K562 (cell line): ENCODE results near the gene ZRANB1. TPM values are rescaled to one million over a fixed set of nuclear protein-coding genes. Genes with fewer than 3 reads are reported as not detected.

Experiments used
- ATAC-seq: fragments of 200-7000 bp; cut with Tn5 transposase; 3 replicates; pipeline ENCODE4 v1.9.1; 2020; ENCODE audit warnings: moderate library complexity
- BruUV-seq: library from RNA; stranded (reverse); fragments of 400-500 nt; replicated peaks from 2 replicates; lab custom pipeline; 2021; lab: Mats Ljungman, UMichigan
- CTCF ChIA-PET: fragments of 300-600 bp; formaldehyde crosslinking; extraction: SDS; loops from one replicate; lab custom pipeline; 2021; ENCODE audit warnings: low intra/inter-chr PET ratio; lab: Yijun Ruan, JAX
- POLR2A ChIA-PET: fragments of 300-600, 350-650 bp; sonication (Branson Sonifier 250); formaldehyde crosslinking; extraction: SDS; loops from one replicate; lab custom pipeline; 2021; ENCODE audit warnings: antibody characterized with exemption, inconsistent platforms; lab: Yijun Ruan, JAX
- DNase-seq, 4 experiments: peaks; one replicate each; pipeline versions ENCODE4 v3.0.0 to v3.0.0-alpha.2; 2011 to 2018; ENCODE audit warnings: low spot score in 3 of 4, mixed read lengths in 3 of 4; ENCODE audit errors: extremely low read depth in 1 of 4
- FAIRE-seq: peaks from 2 replicates; lab custom pipeline; 2011; peaks lifted over from hg19 to GRCh38; lab: Jason Lieb, UNC
- H2AFZ ChIP-seq: 2 replicates; pipeline ENCODE4 v1.6.0; 2011; ENCODE audit warnings: low read depth, low read length, control low read depth, inconsistent platforms
- H3K27ac ChIP-seq: fragments of 200-600 bp; 3 replicates; pipeline ENCODE4 v1.8.0; 2011; ENCODE audit warnings: low read depth, mild to moderate bottlenecking, control low read depth, inconsistent platforms, low read length, moderate library complexity, mixed read lengths; ENCODE audit errors: extremely low read depth
- H3K27me3 ChIP-seq, 2 experiments: fragments of 300-600 bp in 1 of 2; 2 replicates in 1 of 2; 3 replicates in 1 of 2; pipeline versions ENCODE4 v1.6.0 to v1.8.0; 2011; ENCODE audit warnings: inconsistent platforms in 2 of 2, low read length in 2 of 2, mild to moderate bottlenecking in 1 of 2, mixed read lengths in 1 of 2, moderate library complexity in 1 of 2; ENCODE audit not compliant: control insufficient read depth in 2 of 2, insufficient read depth in 2 of 2
- H3K36me3 ChIP-seq: fragments of 300-600 bp; 3 replicates; pipeline ENCODE4 v1.8.0; 2011; ENCODE audit warnings: mild to moderate bottlenecking, low read length, inconsistent platforms; ENCODE audit not compliant: control insufficient read depth, insufficient read depth
- H3K4me1 ChIP-seq, 2 experiments: fragments of 200-600 bp in 1 of 2; replicated peaks in 1 of 2; 2 replicates in 1 of 2; 3 replicates in 1 of 2; pipeline versions ENCODE4 v1.5.1 to v1.8.0; 2011; ENCODE audit warnings: inconsistent platforms in 2 of 2, low read length in 2 of 2, mild to moderate bottlenecking in 1 of 2, mixed read lengths in 1 of 2, moderate library complexity in 1 of 2; ENCODE audit not compliant: control insufficient read depth in 2 of 2, insufficient read depth in 2 of 2
- H3K4me2 ChIP-seq: 2 replicates; pipeline ENCODE4 v1.6.1; 2011; ENCODE audit warnings: low read length, control low read depth, inconsistent platforms, mixed read lengths; ENCODE audit not compliant: insufficient read depth
- H3K4me3 ChIP-seq: fragments of 200-600 bp; sonication (generic), shearing (Covaris generic); 2 replicates; pipeline ENCODE4 v1.5.1; 2016; ENCODE audit warnings: control low read depth, inconsistent platforms
- H3K79me2 ChIP-seq: fragments of 200-600 bp; 3 replicates; pipeline ENCODE4 v1.8.0; 2011; ENCODE audit warnings: low read length, inconsistent platforms; ENCODE audit not compliant: control insufficient read depth, insufficient read depth
- H3K9ac ChIP-seq, 2 experiments: 2 replicates each; pipeline versions ENCODE4 v1.6.0 to v1.6.1; 2011; ENCODE audit warnings: low read depth in 2 of 2, low read length in 2 of 2, control low read depth in 1 of 2, inconsistent platforms in 1 of 2, mild to moderate bottlenecking in 1 of 2, mixed read lengths in 1 of 2; ENCODE audit not compliant: insufficient read depth in 1 of 2
- H3K9me1 ChIP-seq: one replicate; pipeline ENCODE4 v1.6.0; 2011; ENCODE audit warnings: inconsistent platforms, mild to moderate bottlenecking, low read length, moderate library complexity; ENCODE audit not compliant: control insufficient read depth, insufficient read depth
- H3K9me3 ChIP-seq: replicated peaks from 2 replicates; pipeline ENCODE4 v1.5.1; 2011; ENCODE audit warnings: low read depth, low read length, inconsistent platforms; ENCODE audit not compliant: control insufficient read depth, insufficient read depth
- H4K20me1 ChIP-seq: replicated peaks from 2 replicates; pipeline ENCODE4 v1.6.1; 2011; ENCODE audit warnings: low read length, inconsistent platforms, mixed read lengths; ENCODE audit not compliant: control insufficient read depth, insufficient read depth
- CEBPB ChIP-seq: fragments of 450-650 bp; IDR thresholded peaks from 2 replicates; pipeline ENCODE4 v1.6.1; 2016; ENCODE audit warnings: missing genetic modification characterization, missing compliant biosample characterization
- KAT7 ChIP-seq: sonication (generic); formaldehyde crosslinking; IDR thresholded peaks from 2 replicates; pipeline ENCODE4 v1.8.0; 2022; ENCODE audit warnings: missing genetic modification reagents, mild to moderate bottlenecking, borderline replicate concordance
- MAZ ChIP-seq, 2 experiments: fragments of 450-650 bp in 1 of 2; sonication (generic) in 1 of 2; formaldehyde crosslinking; IDR thresholded peaks in 1 of 2; conservative IDR thresholded peaks in 1 of 2; 2 replicates each; pipeline versions ENCODE4 v1.4.0 to v1.5.0; 2020; ENCODE audit warnings: mild to moderate bottlenecking in 1 of 2, missing genetic modification reagents in 1 of 2
- MTA1 ChIP-seq: fragments of 450-650 bp; IDR thresholded peaks from 2 replicates; pipeline ENCODE4 v1.6.1; 2017; ENCODE audit warnings: borderline replicate concordance
- MYBL2 ChIP-seq, 2 experiments: fragments of 450-650 bp in 1 of 2; sonication (generic) in 1 of 2; formaldehyde crosslinking in 1 of 2; IDR thresholded peaks; 2 replicates each; pipeline versions ENCODE4 v1.6.1 to v1.8.1; 2017 to 2022; ENCODE audit warnings: borderline replicate concordance in 1 of 2, inconsistent platforms in 1 of 2, low read depth in 1 of 2, mild to moderate bottlenecking in 1 of 2, missing genetic modification reagents in 1 of 2, moderate library complexity in 1 of 2
- RBBP5 ChIP-seq: fragments of 200-600 bp; sonication (generic); IDR thresholded peaks from 2 replicates; pipeline ENCODE4 v1.6.1; 2012; ENCODE audit warnings: borderline replicate concordance, mild to moderate bottlenecking, low read length, control low read depth, inconsistent platforms; ENCODE audit not compliant: insufficient read depth, poor library complexity, severe bottlenecking
- TCF15 ChIP-seq: fragments of 250-450 bp; sonication (Bioruptor Pico); IDR thresholded peaks from 2 replicates; pipeline ENCODE4 v1.8.0; 2022; ENCODE audit warnings: moderate library complexity, mild to moderate bottlenecking, inconsistent platforms
- ZNF766 ChIP-seq: fragments of 200-800 bp; sonication (Bioruptor generic); conservative IDR thresholded peaks from 2 replicates; pipeline ENCODE4 v1.6.1; 2016; ENCODE audit warnings: missing genetic modification characterization, missing compliant biosample characterization
- WGBS: fragments of 100-300 bp; shearing (Covaris generic); methylation state at CpG from one replicate; pipeline ENCODE4 v1.1.6; 2016; ENCODE audit warnings: low coverage, mixed read lengths; ENCODE audit not compliant: insufficient coverage; ENCODE audit errors: missing lambda C conversion rate; 5-methylcytosine and 5-hydroxymethylcytosine counted together
- in situ Hi-C: fragments of 300-500 bp; cut with MboI; formaldehyde crosslinking; loops from 4 replicates; pipeline ENCODE4 v1.15.0; 2018; ENCODE audit warnings: inconsistent platforms, mixed read lengths
- intact Hi-C: fragments of 100-400 bp; cut with micrococcal nuclease; formaldehyde crosslinking; loops from 2 replicates; pipeline ENCODE4 v1.14.2; 2022
- polyA plus RNA-seq, 8 experiments: library from polyadenylated mRNA; depleted of rRNA in 4 of 8; stranded (reverse) in 5 of 8; unstranded in 3 of 8; fragments of >200 nt; fragmentation: Nextera tagmentation in 2 of 8; fragmentation: Illumina TruSeq in 1 of 8; extraction: Ambion mirVana in 2 of 8; extraction: Trizol in 1 of 8; gene quantifications; 2 replicates each; pipeline versions ENCODE4 v1.2.1 to v1.2.3, GENCODE V29; 2011 to 2014; ENCODE audit warnings: inconsistent platforms in 1 of 8, missing spikeins in 1 of 8
- total RNA-seq, 7 experiments: library from RNA; depleted of rRNA in 6 of 7; stranded (reverse); fragments of >200 nt in 6 of 7; fragmentation: Illumina TruSeq in 2 of 7; extraction: Trizol in 2 of 7; gene quantifications; 2 replicates each; pipeline versions ENCODE4 v1.2.1 to v1.2.3, GENCODE V29; 2011 to 2021; ENCODE audit warnings: low replicate concordance in 1 of 7
- TF ChIP-seq, protein P1 (sequence below): fragments of 450-650 bp; formaldehyde crosslinking; IDR thresholded peaks from 2 replicates; pipeline ENCODE4 v1.4.0; 2020; ENCODE audit warnings: mild to moderate bottlenecking, moderate library complexity
- TF ChIP-seq, protein P2 (sequence below): sonication (generic); formaldehyde crosslinking; IDR thresholded peaks from 2 replicates; pipeline ENCODE4 v1.8.0; 2023; ENCODE audit warnings: missing genetic modification reagents, mild to moderate bottlenecking, borderline replicate concordance

The ZRANB1 gene
- total and polyA plus RNA-seq, 9 of the 15 experiments (the other 6 are each of a cell fraction or from before 2014, with no cell fraction given), result 0.07 to 1.1 (median 0.64) TPM

GRCh38 chr10:125011171-125011925, 69.4 kb downstream of the ZRANB1 start:
- CTCF ChIA-PET, result no interaction called here
- TF ChIP-seq TCF15, result no peak
- TF ChIP-seq, protein P1, sequence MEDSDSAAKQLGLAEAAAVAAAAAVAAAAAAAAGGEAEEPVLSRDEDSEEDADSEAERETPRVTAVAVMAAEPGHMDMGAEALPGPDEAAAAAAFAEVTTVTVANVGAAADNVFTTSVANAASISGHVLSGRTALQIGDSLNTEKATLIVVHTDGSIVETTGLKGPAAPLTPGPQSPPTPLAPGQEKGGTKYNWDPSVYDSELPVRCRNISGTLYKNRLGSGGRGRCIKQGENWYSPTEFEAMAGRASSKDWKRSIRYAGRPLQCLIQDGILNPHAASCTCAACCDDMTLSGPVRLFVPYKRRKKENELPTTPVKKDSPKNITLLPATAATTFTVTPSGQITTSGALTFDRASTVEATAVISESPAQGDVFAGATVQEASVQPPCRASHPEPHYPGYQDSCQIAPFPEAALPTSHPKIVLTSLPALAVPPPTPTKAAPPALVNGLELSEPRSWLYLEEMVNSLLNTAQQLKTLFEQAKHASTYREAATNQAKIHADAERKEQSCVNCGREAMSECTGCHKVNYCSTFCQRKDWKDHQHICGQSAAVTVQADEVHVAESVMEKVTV (CRISPR knock-in tag), result no peak
- no peak for TF ChIP-seq MAZ (CRISPR knock-in tag; conservative IDR thresholded peaks at IDR 0.05 in 1 of 2, IDR thresholded peaks at IDR 0.05 in 1 of 2)
- TF ChIP-seq MTA1, result no peak
- no peak for TF ChIP-seq MYBL2 (IDR thresholded peaks at IDR 0.05; ENCODE audit: low read depth)
- TF ChIP-seq MYBL2 (CRISPR knock-in tag; IDR thresholded peaks at IDR 0.05; ENCODE audit: borderline replicate concordance), result no peak
- TF ChIP-seq, protein P2, sequence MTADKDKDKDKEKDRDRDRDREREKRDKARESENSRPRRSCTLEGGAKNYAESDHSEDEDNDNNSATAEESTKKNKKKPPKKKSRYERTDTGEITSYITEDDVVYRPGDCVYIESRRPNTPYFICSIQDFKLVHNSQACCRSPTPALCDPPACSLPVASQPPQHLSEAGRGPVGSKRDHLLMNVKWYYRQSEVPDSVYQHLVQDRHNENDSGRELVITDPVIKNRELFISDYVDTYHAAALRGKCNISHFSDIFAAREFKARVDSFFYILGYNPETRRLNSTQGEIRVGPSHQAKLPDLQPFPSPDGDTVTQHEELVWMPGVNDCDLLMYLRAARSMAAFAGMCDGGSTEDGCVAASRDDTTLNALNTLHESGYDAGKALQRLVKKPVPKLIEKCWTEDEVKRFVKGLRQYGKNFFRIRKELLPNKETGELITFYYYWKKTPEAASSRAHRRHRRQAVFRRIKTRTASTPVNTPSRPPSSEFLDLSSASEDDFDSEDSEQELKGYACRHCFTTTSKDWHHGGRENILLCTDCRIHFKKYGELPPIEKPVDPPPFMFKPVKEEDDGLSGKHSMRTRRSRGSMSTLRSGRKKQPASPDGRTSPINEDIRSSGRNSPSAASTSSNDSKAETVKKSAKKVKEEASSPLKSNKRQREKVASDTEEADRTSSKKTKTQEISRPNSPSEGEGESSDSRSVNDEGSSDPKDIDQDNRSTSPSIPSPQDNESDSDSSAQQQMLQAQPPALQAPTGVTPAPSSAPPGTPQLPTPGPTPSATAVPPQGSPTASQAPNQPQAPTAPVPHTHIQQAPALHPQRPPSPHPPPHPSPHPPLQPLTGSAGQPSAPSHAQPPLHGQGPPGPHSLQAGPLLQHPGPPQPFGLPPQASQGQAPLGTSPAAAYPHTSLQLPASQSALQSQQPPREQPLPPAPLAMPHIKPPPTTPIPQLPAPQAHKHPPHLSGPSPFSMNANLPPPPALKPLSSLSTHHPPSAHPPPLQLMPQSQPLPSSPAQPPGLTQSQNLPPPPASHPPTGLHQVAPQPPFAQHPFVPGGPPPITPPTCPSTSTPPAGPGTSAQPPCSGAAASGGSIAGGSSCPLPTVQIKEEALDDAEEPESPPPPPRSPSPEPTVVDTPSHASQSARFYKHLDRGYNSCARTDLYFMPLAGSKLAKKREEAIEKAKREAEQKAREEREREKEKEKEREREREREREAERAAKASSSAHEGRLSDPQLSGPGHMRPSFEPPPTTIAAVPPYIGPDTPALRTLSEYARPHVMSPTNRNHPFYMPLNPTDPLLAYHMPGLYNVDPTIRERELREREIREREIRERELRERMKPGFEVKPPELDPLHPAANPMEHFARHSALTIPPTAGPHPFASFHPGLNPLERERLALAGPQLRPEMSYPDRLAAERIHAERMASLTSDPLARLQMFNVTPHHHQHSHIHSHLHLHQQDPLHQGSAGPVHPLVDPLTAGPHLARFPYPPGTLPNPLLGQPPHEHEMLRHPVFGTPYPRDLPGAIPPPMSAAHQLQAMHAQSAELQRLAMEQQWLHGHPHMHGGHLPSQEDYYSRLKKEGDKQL (CRISPR knock-in tag), result no peak
- TF ChIP-seq RBBP5, result no peak
- TF ChIP-seq CEBPB (tag), result no peak
- no peak for TF ChIP-seq ZNF766
- TF ChIP-seq KAT7, result no peak

More at GRCh38 chr10:125011171-125011925, 69.4 kb downstream of the ZRANB1 start:
- intact Hi-C loops, result no loop called here
- no TSS peak for BruUV-seq
- no peak overlapping the region for H3K4me3 ChIP-seq
- FAIRE-seq, result no peak
- no peaks in the 10 kb centered on the region for H4K20me1 ChIP-seq
- no peak overlapping the region for H2AFZ ChIP-seq
- H3K27me3 ChIP-seq, result no peaks in the 10 kb centered on the region
- no peak overlapping the region for H3K4me2 ChIP-seq
- no peaks in the 10 kb centered on the region for H3K9me3 ChIP-seq
- no peaks in the 10 kb centered on the region for H3K79me2 ChIP-seq
- no peak for ATAC-seq
- in situ Hi-C loops, result no loop called here
- H3K9me1 ChIP-seq, result no peaks in the 10 kb centered on the region
- POLR2A ChIA-PET, result no interaction called here
- no peak overlapping the region for H3K9ac ChIP-seq
- no peak overlapping the region for H3K27ac ChIP-seq
- H3K4me1 ChIP-seq, result no peaks in the 10 kb centered on the region
- WGBS, result no CpG with 5 or more reads among the region's 16 CpGs
- DNase-seq, result no peak
- no peaks in the 10 kb centered on the region for H3K36me3 ChIP-seq
